ENCODE measurements around the gene UBL3.

- TF ChIP-seq CTCF (IDR thresholded peaks at IDR 0.05 in 2 of 3, conservative IDR thresholded peaks at IDR 0.05 in 1 of 3; ENCODE audit: control insufficient read depth in 2 of 3, extremely low read depth in 1 of 3, insufficient read depth in 1 of 3, low read depth in 3 of 3, low read length in 3 of 3) (no peak), KDM1A (IDR thresholded peaks at IDR 0.05; ENCODE audit: borderline replicate concordance) (no peak), STAT3 (IDR thresholded peaks at IDR 0.05; ENCODE audit: low read depth, low read length) (no peak), RFX5 (IDR thresholded peaks at IDR 0.05; ENCODE audit: low read depth, low read length) (no peak)
Measured at GRCh38 chr13:29885989-29886388, 35.6 kb upstream of the UBL3 start.
